HG03175 (cell line): ENCODE results near the gene MPV17L.
"Not testable (repeated sequence)": the region's sequence is repeated elsewhere in the genome, so short reads cannot be mapped to it uniquely, and the experiment has no call there.

Experiments used
- ATAC-seq: cut with Tn5 transposase; IDR thresholded peaks from one replicate; pipeline ENCODE4 v1.9.1; 2021; ENCODE audit warnings: mild to moderate bottlenecking, moderate library complexity; ENCODE audit not compliant: unreplicated experiment

MPV17L gene

GRCh38 chr16:15395631-15396508, at the start of gene MPV17L:
Gene MPV17L (plus strand): TSS chr16:15395754. CDS start chr16:15395898, 144 bp downstream.
- not testable (repeated sequence) for ATAC-seq

GRCh38 chr16:15348721-15349120, 46.8 kb upstream of the MPV17L start:
- not testable (repeated sequence) for ATAC-seq

DNA sequence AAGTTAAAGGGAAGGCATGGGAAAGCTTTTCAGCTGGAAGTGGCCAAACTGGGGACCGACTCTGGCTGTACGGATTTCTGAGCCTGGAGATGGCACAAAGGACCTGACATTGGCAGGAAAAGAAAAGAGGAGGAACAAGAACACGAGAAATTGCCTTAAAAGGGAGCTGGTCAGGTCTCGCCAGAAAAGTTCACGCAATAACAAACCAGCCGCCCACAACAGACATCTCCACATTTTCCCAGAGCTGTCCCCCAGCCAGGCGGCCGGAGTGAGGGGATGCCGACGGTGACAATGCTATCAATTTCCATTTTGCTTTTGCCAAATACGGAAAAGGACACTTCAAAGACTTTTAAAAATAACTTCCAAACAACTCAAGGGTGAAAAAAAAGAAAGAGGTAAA, 44.3 kb upstream of the MPV17L start:
- not testable (repeated sequence) for ATAC-seq

DNA sequence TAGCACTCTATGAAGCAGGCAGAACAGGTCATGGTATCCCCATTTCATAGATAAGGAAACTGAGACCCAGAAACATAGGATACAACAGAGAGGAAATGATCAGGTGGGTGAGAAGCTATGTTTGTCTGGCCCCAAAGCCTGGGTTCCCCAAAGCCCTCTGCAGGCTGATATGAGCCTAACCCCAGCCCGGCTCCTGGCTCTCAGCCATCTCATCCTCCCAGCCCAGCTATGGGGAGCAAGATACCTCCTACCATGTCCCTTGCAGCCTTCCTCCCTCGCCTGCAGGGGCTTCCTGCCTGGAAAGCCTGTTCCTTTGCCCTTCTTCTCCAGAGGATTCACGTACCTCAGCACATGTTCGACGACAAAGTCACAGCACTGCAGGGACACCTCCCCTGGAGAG, 43.8 kb upstream of the MPV17L start:
- ATAC-seq = not testable (repeated sequence)

- not testable (repeated sequence) for ATAC-seq
Measured at GRCh38 chr16:15352852-15353251, 42.7 kb upstream of the MPV17L start.

GRCh38 chr16:15354846-15355245, 40.7 kb upstream of the MPV17L start:
- not testable (repeated sequence) for ATAC-seq

GRCh38 chr16:15357495-15357894, 38.1 kb upstream of the MPV17L start:
- ATAC-seq = not testable (repeated sequence)

GRCh38 chr16:15378194-15378593, 17.4 kb upstream of the MPV17L start, which contains the start of gene NPIPA5:
Gene NPIPA5 (minus strand): TSS chr16:15378294. CDS start chr16:15378294, 0 bp downstream.
- ATAC-seq = not testable (repeated sequence)

DNA sequence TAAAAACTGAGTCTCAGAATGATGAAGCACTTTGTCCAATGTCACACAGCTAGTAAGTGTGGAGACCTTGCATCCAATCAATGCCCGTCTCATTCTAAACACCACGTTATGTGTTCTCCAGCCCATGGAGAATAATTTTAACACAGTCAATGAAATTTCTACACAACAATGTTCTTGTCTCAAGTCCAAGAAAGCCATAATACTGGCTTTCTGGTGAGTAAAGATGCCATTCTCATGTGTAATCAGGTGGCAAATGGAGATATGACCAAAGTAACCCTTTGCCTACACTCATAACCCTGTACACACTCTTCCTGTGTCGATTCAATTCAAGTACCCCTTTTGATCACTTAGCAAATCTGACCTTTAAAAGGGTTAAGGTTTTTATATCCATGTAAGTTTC, 12.7 kb upstream of the MPV17L start:
- ATAC-seq = not testable (repeated sequence)

DNA sequence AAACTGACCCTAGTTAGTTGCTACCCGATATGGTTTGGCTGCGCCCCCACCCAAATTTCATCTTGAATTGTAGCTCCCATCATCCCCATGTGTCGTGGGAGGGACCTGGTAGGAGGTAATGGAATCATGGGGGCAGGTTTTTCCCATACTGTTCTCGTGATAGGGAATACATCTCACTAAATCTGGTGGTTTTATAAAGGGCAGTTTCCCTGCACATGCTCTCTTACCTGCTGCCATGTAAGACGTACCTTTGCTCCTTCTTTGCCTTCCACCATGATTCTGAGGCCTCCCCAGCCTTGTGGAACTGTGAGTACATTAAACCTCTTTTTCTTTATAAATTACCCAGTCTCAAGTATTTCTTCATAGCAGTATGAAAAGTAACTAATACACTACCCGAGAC, 7.5 kb upstream of the MPV17L start:
- ATAC-seq = not testable (repeated sequence)

DNA sequence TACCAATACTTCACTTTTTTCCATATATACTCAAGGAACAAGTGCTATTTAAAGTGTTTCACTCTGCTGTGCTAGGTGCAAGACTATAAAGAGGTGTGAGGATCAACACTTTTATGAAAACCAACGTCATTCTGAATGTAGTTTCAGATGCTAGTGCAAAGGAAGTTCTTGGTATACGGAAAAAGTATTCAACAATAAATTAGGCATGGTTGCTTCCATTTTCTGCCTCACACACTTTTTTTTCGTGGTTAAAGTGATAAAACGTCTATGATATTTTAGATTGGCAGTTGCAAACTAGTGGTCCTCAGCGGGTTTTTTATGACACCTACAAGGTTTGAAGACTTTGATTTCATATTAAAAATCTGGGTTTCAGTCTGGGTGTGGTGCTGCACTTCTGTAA, 5.6 kb upstream of the MPV17L start:
- not testable (repeated sequence) for ATAC-seq

- not testable (repeated sequence) for ATAC-seq
Measured at GRCh38 chr16:15393025-15393424, 2.5 kb upstream of the MPV17L start.

DNA sequence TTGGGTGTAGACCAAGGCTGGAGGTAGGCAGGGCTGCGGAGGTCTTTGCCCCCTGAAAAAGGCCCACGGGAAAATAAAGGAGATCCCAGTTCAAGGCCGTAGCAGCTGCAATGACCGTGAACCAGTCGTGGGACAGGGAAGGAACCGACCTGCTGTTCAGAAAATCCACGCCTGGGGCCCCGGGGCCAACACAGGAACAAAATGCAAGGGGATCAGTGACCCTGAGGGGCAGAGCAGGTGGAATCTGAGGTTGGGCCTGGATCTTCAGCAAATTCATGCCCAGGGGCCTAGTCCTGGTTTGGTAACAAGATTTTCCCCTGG, 915 bp downstream of the MPV17L start:
- not testable (repeated sequence) for ATAC-seq

- no peak for ATAC-seq
Measured at GRCh38 chr16:15396948-15397594, 1.5 kb downstream of the MPV17L start.

GRCh38 chr16:15398618-15399316, 3.2 kb downstream of the MPV17L start:
- ATAC-seq = no peak

- no peak for ATAC-seq
Measured at GRCh38 chr16:15399317-15399716, 3.8 kb downstream of the MPV17L start.

GRCh38 chr16:15400314-15400713, 4.8 kb downstream of the MPV17L start:
- not testable (repeated sequence) for ATAC-seq

GRCh38 chr16:15401972-15402371, 6.4 kb downstream of the MPV17L start:
- ATAC-seq = no peak

DNA sequence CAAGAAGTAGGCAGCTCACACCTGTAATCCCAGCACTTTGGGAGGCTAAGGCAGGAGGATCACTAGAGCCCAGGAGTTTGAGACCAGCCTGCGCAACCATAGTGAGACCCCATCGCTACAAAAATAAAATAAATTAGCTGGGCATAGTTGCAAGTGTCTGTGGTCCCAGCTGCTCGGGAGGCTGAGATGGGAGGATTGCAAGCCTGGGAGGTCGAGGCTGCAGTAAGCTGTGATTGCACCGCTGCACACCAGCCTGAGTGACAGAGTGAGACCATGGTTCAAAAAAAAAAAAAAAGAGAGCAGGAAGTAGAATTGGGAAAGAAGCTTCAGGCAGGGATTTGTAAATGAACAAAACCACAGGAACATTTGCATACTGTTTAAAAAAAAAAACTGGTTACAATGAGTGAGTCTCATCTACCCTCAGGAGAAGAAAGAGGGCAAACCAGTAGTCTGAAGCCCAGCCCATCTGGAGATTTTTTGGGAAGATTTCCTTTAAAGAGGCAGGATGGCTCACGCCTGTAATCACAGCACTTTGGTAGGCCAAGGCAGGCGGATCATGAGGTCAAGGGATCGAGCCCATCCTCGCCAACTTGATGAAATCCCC, 7.9 kb downstream of the MPV17L start:
- no peak for ATAC-seq

GRCh38 chr16:15404091-15404490, 8.5 kb downstream of the MPV17L start:
- not testable (repeated sequence) for ATAC-seq

DNA sequence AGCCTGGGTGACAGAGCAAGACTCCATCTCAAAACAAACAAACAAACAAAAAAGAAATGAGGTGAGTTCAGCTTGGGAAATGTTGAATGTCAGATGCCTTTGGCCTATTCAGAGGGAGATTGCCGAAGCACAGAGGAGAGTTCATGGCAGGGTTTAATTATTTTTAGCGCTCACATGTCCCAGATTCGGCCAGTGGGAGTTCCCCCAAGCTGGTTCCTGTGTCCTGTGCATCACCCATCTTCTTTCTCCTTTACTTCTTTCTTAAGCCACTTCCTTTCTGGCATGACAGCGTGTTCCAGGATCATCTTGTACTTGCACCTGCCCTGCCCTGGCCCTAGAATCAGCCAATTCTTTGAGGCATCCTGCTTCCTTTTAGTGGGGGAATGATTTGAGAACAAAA, 9.2 kb downstream of the MPV17L start:
- ATAC-seq = no peak
